HG03095 (cell line): ENCODE data around the gene SRGAP2.
"Not testable (repeated sequence)": the region's sequence is repeated elsewhere in the genome, so short reads cannot be mapped to it uniquely, and the experiment has no call there.

Experiments used
- ATAC-seq: cut with Tn5 transposase; IDR thresholded peaks from one replicate; pipeline ENCODE4 v1.9.1; 2021; ENCODE audit warnings: moderate library complexity; ENCODE audit not compliant: unreplicated experiment

The SRGAP2 gene

DNA sequence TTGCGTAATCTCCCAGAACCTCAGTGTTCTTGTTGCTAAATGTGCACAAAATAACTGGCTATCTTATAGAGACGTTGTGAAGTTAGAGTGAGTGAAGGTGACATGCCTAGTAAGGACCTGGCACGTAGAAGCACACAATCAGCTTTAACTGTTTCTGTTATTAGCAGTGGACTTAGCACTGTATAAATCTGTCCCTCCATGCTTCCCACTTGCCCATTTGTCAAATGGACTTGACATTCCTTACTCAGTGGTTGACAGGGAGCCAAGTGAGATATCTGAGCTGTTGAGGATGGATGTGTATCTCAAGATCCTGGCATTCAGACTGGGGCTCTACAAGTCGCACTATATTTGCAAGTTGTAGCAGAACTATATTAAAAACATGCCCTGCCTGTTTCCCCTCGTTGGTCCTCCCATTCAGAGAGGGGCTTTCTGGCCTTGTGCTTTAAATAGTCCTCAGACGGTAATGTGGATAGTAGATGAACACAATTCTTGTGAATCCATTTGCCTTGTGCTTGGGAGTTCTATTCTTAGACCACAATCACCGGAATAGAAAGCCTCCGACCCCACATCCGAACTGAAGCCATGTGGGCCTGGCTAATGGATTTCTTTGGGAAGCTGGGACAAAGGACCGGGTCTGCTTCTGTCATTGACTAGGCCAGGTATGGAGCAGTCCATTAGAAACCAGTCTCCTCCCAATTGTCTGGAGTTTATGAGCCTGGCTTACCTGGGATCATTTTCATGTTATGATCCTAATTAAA is 43.0 kb downstream of the SRGAP2 start:
- ATAC-seq: not testable (repeated sequence)

DNA sequence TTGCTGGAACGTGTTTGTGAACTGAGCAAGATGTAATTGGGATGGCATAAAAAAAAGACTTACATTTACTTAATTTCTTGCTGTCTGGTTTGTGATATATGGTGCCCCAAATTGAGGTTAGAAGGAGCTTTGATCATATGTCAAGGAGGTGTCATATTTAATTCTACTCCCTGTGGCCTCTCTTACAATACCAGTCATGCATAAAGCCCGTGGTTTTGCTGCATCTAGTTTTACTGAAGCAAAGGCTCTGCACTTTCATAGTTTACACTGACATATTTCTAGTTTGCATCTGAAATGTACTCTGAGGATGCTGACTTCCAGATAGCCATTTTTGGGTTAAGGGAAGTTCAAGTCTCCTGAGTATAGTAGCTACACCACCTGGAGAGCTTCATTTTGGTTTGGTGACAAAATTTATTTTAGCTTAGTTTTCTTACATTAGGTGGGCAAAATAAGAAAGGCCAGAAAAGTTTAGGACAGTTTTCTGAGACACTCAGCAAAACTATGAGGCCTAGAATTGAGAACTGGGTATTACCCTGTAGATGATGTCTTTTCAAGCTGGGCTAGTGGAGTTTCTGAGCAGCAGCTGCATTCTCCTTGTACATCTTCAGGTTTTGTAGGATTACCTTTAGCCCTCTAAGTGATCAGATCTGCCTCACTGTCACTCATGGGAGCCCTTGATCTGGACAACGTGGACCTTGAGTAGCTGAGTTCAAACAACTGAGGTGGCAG is 47.8 kb downstream of the SRGAP2 start:
- ATAC-seq: not testable (repeated sequence)

- ATAC-seq: not testable (repeated sequence)
Measured at GRCh38 chr1:206252680-206253335, 49.5 kb downstream of the SRGAP2 start.
